Stomach (tissue), 4 donors: Measurements from ENCODE around the gene FIZ1.

Experiments used
- CTCF ChIP-seq, 7 experiments: fragments of 450-650 bp in 4 of 7; fragments of 200-600 bp in 3 of 7; sonication (generic) in 3 of 7; IDR thresholded peaks; one replicate each; pipeline ENCODE4 v1.5.1; 2016 to 2019; ENCODE audit warnings: antibody characterized with exemption in 7 of 7, control low read depth in 2 of 7, mild to moderate bottlenecking in 1 of 7
- EP300 ChIP-seq: sonication (generic); formaldehyde crosslinking; IDR thresholded peaks from one replicate; pipeline ENCODE4 v1.6.1; 2017; ENCODE audit warnings: antibody characterized with exemption
- POLR2A ChIP-seq, 4 donors: fragments of 450-650 bp; IDR thresholded peaks; one replicate each; pipeline ENCODE4 v1.6.1; 2016; ENCODE audit warnings: antibody characterized with exemption in 4 of 4, control low read depth in 2 of 4, mild to moderate bottlenecking in 1 of 4, moderate library complexity in 1 of 4
- POLR2AphosphoS5 ChIP-seq, 3 donors: sonication (generic); formaldehyde crosslinking; IDR thresholded peaks; one replicate each; pipeline ENCODE4 v1.6.1; 2016; ENCODE audit warnings: antibody characterized with exemption in 3 of 3

- TF ChIP-seq CTCF (IDR thresholded peaks at IDR 0.05) (no peak), POLR2AphosphoS5 (IDR thresholded peaks at IDR 0.05) (no peak), POLR2A (IDR thresholded peaks at IDR 0.05) (no peak), EP300 (no peak)
These were observed 1.8 kb downstream of the FIZ1 start for GRCh38 chr19:55597501-55597921.
